PC-9 (cell line): ENCODE measurements around the gene TRANK1.

Source experiments
- EZH2 ChIP-seq: fragments of 200-600 bp; sonication (generic); IDR thresholded peaks from 2 replicates; pipeline ENCODE4 v1.8.0; 2017; ENCODE audit warnings: antibody characterized with exemption, low read depth
- TF ChIP-seq, protein P1 (sequence below): fragments of 200-600 bp; sonication (generic); conservative IDR thresholded peaks from 2 replicates; pipeline ENCODE4 v1.6.1; 2017; ENCODE audit warnings: mixed run types, antibody characterized with exemption, mild to moderate bottlenecking, moderate library complexity

DNA sequence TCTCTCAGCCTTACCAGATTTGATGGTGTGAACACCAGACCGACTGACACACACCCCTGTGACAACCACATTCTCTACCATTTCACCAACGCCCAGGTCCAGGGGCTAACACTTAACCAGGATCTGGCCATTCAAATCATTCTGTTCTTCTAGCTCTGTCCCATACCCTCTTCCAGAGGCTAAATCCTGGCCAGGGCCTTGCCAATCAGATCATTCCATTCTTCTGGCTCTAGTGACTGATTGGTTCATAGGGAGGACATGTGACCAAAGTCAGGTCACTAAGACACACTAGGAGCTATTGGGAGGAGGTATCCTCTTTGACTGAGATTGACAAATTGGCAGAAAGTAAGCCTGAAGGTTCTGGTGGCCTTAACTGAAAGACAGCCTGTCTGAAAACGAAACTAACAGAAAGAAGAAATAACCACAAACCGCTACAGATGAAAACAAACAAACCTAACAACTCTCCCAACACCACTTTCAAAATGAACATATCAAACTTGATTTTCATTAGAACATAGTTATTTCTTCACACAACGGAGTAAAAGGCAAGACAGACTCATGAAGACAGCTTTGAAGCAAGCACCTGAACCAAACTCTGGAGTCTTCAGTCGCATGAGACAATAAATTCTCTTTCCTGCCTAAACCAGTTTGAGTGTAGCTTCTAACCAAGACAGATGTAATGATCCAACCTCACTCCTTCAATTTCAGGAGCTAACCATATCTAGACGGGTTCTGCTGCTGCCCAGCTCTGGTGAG lies 68.5 kb downstream of the TRANK1 start:
- TF ChIP-seq, protein P1, sequence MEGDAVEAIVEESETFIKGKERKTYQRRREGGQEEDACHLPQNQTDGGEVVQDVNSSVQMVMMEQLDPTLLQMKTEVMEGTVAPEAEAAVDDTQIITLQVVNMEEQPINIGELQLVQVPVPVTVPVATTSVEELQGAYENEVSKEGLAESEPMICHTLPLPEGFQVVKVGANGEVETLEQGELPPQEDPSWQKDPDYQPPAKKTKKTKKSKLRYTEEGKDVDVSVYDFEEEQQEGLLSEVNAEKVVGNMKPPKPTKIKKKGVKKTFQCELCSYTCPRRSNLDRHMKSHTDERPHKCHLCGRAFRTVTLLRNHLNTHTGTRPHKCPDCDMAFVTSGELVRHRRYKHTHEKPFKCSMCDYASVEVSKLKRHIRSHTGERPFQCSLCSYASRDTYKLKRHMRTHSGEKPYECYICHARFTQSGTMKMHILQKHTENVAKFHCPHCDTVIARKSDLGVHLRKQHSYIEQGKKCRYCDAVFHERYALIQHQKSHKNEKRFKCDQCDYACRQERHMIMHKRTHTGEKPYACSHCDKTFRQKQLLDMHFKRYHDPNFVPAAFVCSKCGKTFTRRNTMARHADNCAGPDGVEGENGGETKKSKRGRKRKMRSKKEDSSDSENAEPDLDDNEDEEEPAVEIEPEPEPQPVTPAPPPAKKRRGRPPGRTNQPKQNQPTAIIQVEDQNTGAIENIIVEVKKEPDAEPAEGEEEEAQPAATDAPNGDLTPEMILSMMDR, result no peak
- TF ChIP-seq EZH2, result no peak
